Right forelimb (tissue), 1 donor: ENCODE results near the gene PIK3C3.

Experiments
- DNase-seq: peaks from one replicate; pipeline ENCODE4 v3.0.0-alpha.2; 2018

Gene PIK3C3

DNA sequence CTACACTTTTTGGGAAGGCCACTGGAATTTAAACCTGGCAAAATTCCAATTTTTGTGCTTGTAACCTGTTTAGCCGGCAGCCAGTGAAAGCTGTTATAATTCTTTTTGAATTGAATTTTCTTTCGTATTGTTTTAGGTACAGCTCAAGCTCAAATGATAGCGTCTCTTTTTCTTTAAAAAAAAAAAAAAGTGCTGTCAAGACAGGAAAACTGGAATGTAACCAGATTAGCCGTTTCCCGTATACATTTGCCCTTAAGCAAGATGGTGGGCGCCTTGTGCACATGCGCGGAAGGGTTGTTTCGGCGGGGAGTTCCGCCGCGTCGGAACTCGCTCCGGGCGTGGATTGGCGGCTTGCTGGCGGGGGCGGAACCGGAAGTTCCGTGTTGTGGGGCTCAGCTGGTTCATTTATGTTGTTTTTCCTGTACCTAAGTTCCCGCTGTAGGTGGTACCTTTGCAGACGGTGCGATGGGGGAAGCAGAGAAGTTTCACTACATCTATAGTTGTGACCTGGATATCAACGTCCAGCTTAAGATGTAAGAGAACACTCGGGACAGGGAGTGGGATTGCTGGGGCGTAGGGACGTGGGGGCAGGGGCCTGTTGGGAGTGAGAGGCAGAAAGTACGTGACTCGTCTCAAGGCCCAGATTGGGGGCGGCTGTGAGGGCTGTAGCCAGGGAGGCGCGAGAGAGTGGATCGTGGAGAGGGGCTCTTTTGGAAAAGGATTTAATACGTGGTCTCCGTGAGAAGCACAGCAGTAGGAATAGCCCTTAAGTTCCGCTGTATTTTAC is at the start of gene PIK3C3:
Gene PIK3C3 (plus strand): TSS at position 408 of the 787 bp plus-strand sequence. CDS start 58 bp downstream, at position 466.
- DNase-seq = peak; percentile 97

DNA sequence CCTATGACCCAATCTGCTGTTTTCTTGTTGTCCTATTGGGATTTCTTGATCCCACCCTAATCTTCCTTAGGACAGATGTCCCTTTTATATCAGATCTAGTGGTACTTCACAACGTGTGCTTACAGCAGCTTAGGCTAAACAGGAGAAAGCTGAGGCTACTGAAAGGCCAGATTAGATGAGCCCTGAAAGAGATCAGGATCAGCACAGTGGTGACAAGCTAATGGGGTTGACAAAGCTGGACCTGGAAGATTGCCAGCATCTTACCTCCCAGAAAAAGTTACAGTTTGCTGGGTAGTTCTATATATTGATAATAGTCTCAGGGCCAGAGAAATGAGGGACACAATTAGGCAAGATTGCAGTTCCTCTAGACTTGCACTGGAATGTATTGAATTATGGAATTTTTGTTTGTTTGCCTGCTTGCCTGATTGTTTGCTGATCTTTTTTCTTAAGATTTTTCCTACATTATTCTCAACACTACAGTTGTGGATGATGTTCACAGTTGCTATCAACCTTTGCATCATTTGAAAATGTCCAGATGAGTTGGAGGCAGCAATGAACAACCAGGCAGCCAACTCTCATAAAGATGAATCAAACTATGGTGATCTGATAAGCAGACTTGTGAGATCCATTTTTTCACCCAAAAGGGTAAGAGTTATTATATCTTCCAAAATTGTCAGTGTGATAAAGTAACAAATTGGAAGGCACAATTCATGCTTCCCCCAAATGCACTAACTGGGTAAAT is 49.1 kb upstream of the PIK3C3 start:
- no peak for DNase-seq

DNA sequence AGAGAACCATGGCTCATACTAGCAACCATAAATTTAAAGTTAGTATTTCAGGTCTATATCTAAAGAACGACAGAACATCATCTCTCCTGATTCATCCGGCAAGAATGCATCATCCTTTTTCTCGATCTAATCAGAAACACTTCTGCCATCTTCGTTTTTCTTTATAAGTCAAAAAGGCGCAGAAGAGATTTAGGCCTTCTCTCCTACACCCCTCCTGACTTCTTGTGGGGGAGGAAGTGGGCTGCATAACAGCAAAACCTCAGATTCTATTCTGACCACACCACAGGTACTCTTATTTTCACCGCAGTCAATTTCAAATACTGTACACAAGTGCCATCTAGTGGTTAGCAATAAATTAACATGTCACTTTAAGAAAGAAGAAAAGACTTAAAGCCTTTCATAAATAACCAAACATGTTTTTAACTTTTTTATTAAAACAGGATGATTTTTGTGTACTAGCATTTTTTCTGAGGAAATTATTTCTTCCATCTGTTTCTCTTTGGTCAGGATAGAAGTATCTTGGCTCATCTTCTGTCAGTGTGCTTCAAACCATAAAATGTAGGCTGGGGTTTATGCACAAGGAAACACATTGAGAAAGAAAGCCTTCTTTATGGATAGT is 48.4 kb upstream of the PIK3C3 start:
- DNase-seq = no peak

DNA sequence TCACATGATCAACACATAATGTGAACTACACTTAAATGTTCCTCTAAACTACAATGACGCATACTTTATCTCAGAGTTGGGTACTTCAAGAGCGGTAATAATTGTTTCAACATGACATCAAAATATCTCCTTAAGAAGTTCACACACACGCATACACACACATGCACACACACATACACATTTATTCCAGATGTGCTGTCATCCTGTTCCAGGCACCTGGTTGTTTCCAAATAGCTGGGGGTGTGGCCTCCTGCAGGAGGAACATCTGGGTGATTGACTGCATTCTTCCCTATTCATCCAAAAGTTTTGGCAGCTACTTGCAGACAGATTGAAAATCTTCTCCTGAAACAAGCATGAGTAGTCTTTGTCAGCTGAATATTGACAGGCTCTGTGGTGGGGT is 37.9 kb upstream of the PIK3C3 start:
- DNase-seq = no peak

DNA sequence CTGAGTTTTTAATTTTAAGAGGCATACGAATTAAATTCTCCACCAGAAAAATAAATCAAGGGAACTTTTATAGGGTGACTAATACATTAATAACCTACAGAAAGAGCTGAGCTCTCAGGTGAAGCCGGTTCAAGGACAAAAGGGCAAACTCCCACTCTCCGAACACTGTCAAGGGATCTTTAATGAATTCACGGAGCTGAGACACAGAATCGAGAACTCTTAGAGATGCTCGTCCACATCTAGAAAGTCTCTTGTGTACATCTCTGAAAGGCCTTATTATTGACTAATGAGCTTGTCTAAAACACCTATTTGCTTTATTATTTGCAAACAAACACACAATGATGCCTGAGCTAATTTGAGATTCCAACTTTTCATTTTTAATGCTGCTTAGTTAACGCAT is 33.3 kb upstream of the PIK3C3 start:
- DNase-seq = no peak

DNA sequence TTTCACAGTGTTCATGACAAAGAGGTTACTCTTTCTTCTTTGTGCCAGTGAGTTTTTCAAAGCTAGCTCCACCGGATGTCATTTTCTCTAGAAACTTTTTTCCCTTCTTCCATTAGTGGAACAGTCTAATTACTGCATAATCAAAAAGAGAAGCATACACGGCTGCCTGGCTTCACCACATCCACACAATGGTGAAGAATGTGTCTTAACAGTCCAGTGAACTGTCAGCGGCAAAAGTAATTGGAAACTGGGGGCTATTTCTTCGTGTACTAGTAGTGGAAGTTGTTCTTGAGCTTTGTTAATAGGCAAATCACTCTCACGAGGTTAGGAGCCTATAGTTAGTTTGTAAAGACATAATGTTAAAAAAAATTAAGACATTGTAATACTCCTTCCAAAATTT is 32.9 kb upstream of the PIK3C3 start:
- DNase-seq = no peak

DNA sequence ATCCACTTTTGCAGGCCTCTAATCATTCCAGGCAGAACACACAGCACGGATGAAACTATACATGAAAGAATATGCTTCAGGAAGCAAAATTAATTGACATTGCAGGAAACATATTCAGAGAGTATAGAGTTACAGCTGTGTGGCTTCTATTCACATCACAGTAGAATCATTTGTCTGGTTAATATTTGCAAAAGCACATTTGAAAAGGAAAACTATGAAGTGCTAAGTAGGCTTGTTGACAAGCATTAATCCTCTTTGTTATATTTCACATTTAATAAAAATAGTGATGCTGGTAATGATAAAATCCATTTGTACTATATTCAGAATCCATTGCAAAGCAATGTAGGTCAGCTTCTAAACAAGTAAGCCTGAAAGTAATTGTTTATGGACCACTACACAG is 32.2 kb upstream of the PIK3C3 start:
- DNase-seq = no peak

DNA sequence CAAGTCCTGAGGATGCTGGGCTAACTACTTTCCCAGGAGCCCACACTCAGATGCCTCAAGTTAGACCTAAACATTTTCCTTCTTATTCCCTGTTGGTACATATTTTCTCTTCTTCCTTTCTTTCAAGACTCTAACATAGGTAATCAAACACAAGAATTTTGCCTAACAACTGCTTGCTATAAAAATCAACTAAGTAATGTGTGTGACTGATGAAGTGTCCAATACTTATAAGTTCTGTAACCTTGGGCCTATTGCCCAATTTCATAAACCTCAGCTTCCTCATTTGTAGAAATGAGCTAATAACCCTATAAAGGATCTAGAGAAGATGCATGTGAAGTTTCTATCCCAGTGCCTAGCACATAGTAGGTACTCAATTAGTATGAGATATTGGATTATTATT is 31.6 kb upstream of the PIK3C3 start:
- DNase-seq = no peak

DNA sequence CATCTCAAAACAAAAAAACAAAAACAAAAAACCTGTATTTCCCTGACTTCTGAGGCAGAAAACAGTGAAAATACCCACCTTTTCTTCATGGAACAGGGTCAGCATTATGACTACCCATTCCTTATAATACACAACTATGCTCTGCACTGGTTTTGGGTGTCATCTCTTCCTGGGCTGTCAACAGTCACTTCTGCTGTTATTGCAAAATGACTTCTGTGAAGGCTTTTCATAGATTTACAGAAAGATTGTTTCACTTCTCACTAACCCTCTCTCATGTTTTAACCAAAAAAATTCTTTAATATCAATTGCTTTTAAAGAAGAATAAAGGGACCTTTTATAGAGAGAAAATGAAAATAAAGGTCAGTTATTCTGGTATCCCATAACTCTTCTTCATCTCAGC is 26.5 kb upstream of the PIK3C3 start:
- no peak for DNase-seq

DNA sequence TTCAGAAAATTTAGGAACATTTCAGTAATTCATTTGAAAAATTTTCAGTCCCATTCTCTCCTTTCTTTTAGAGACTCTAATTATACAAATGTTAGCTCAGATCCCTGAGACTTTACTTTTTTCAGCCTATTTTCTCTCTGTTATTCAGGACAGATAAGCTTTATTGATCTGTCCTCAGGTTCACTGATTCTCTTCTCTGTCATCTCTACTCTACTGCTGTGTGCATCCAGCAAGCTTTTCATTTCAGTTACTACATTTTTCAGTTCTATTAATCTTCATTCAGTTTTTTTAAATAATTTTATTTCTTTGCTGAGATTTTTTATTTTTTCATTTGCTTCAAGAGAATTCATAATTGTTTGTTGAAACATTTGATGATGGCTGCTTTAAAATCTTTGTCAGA is 22.1 kb upstream of the PIK3C3 start:
- DNase-seq = no peak

DNA sequence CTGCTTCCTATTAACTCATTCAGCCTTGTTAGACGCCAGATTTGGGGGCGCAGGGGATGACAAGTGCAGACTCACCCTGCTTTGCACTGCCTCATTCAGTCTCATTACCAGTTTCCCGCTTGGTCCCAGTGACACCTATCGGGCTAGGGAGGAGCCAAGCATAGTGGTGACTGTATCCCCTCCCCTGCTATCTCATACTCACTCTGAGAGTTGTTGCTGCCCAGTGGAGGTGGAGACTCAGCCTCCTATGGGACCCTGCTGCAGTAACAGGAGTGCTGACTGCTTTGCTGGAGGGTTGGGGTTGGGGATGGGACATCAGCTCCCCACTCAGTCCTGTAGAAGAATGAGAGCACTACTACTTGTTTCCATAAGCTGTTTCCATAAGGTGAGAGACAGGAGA is 21.3 kb upstream of the PIK3C3 start:
- DNase-seq = no peak

DNA sequence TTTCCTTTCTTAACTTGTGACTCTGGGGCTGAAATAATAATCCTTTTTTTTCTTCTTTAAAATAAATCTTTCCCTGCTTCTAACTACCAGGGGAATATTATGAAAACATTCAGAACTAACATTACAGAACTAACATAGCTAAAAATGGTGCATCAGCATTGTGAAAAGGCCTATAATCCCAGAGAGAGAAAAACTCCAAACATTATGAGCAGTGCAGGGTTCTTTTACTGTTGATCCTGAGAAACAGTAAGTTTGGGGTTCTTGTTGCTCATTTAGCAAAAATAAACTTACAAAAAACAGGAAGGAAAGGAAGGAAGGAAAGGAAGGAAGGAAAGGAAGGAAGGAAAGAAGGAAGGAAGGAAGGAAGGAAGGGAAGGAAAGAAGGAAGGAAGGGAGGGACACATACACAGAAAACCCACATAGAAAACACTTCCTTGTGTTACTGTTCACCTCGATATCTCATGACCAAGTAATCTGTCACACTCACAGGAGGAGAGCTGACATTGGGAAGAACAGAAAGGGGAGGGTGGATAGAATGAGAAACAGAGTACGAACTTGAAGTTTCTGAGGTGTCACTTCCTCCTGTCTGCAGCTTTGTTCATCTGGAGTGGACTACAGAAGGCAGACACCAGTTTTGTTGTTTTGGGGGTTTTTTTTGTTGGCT is 18.4 kb upstream of the PIK3C3 start:
- DNase-seq = no peak

DNA sequence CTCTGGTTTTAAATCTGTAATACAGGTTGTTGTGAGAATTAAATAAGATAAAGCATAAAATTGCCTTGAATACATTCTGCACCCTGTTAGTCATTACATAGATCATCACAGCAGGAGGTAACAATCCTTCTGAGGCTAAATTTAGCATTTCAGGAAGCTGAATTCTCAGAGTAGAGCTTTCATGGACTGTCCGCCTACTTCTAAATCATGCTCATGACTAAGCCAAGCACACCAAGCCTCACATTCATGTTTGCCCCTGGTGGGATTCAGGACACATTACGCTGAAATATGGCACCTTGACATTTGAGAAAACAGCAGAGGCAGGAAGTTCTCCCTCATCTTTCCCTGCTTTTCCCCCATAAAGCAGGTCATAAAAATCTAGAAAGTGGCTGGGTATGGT is 16.6 kb upstream of the PIK3C3 start:
- no peak for DNase-seq

DNA sequence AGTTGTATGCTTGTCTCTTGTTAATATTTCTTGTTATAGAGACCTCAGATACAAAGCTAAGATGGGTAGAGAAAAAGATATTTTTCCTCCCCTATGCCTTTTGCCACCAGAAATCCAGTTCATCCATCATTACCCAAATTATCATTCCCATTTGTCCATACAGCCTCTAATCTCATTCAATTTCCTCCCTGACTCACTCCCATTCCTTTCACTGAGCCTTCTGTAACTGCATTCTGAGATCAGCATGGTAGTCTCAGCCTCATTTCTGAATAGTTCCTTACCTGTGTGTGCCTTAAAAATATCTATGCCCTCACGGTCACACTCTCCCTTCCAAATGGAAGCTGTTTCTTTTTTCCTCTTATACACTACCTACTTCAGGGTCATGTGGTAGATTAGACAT is 15.7 kb upstream of the PIK3C3 start:
- DNase-seq = no peak

DNA sequence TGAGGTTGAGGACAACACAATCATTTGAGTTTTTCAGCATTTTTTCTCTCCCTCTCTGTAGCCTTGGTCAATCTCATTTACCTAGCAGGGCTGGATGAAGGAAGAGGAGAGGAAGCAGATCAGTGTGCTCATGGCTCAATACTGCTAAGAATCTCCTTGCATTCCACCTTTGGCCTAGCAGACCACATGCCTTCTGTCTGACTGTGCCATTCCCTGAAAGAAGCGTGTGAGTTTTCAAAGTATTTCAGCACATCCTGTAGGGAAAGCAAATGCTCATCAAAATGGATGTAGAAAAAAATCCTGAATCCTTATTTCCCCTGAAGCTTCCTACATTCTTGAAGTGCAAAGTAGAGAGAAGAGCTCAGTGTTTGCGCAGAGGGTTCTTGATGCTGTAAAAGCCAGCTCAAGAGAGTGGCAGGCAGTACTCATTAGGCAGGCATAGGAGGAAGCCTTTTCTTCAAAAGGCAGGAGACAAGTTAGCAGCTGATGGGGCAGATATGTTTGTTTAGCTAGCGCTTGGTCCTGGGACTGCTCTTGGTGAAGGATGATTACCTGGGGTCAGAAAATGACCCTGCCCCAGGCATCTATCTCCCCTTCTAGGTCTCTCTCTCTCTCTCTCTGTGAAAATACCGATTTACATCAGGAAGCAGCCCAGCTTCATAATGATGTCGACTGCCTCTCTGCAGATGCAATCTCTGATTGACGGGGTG is 14.4 kb upstream of the PIK3C3 start:
- no peak for DNase-seq

DNA sequence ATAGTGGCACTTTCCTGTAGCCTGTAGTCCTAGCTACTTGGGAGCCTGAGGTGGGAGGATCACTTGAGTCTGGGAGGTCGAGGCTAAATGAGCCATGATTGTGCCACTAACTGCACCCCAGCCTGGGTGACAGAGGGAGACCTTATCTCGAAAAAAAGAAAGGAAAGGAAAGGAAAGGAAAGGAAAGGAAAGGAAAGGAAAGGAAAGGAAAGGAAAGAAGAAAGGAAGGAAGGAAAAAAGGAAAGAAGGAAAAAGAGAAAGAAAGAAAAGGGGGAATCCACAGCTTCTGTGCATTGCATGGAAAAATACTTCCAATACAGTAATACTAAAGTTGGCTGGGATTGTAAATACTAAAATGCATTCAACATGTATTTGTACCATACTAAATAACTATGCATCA is 12.8 kb upstream of the PIK3C3 start:
- DNase-seq = no peak

DNA sequence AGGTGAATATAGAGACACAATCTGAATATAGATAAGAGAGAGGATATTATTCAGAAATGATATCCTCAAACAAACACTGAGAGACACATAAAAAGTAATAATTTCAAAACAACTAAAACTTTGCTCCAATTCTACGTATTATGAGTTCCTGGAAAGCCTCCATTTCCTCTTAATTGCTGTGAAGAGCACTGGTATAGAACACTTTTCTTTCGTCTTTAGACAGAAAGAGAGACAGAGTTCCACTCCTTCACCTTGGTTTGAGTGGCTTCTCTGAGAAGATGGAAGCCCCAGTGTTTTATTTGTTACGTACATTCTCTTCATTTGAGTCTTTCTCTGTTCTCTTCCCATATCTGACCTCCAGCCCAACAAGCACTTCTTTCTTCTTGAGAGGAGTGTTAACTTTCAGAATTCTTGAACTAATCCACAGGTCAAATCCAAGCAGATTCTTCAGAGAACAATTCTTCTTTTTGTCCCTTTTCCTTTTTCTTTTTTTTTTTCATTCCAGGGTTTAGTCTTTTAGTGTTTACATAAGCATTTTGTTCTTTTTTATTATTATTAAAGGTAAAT is 6.4 kb upstream of the PIK3C3 start:
- no peak for DNase-seq

DNA sequence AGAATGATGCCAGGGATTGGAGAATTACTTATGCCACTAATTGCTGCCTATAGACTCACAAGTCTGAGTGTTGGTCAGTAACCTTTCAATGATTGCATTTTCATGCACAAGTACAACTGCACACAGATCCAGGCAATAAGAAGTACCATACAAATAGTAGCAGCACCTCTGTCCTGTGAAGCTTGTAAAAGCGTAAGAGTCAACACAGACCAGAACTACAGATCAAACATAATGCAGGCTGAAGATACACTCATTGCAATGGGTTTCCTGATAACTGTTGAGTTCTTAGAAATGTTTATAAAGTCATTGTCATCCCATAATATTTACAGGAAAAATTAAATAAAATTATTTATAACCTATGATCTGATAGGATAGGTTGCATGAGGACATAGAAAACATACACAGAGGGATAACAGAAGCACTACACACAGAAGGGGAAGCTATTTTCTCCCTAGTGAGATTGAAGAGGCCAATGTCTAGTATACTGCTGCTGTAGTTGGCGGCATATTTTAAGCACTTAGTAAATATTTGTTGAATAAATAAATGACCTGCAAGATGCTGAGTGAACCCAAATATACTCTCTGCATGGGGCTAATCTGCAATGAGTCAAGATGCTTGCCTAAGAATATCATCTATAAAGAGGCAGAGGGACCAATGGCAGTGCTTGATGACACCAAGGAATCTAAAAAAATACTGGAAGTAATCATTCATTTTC is 5.7 kb upstream of the PIK3C3 start:
- no peak for DNase-seq

DNA sequence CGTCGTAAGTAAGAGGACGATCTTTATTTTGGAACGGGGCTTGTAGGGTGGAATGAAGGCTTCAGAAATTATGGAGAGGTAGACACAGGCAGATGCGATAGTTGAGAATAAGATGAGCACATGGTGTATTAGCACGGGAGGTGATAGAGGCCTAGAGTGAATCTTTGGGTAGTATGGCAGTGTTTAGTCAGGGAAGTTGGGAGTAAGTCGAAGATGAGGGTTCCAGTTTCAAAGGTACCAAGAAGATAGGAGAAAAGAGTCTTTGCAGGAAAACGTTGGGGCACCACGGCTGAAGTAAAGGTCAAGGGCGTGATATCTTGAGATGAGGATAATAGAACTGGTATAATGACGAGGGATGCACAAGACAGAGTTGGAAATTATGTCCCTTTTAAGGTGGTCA is 654 bp downstream of the PIK3C3 start:
- no peak for DNase-seq

DNA sequence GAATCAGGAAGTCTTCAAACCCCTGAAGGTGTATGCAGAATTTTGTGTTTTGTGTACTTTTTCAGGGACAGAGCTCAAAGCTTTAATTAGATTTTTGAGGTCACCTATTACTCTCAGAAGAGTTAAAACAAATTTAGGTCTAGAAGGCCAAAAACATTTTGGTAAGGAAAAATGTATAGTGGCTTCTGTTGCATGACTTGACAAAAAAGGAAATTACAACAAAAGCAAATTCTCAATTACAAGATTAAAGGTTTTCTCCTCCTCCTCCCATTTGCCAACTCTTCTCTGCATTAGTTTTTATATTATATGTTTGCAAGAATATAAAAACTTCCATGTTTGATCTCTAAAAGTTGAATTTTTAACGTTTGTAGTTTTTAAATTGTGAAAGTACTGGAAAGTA is 4.0 kb downstream of the PIK3C3 start:
- DNase-seq = no peak

DNA sequence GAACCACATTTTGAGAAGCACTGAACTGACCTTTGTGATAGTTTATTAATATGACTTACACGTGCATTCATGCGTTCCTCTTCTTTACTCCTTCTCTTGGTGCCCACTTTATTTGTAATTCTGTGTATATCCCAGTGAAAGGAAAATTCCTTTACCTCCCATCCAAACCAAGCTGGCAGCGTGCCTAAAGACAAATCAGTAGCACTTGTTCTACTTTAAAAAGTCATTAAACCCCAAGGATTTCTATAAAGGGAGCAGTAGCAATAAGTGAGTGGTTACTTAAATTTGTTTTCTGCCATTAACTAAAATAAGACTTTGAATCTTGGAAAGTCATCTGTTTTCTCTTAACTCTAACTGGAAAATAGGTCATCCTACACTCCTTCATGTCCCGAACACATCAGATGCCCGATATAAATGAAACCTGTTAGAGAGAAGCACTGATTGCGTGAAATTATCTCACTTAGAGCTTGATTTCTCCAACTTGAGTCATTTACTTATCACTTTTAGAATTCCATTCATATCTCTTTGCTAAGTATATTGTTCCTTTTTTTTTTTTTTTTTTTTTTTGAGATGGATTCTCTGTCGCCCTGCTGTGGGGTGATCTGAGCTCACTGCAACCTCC is 10.7 kb downstream of the PIK3C3 start:
- DNase-seq = no peak
